Nephron progenitor cell (in vitro differentiated cells): ENCODE data around the gene HS1BP3.

Source experiments
- DNase-seq: peaks from one replicate; pipeline ENCODE4 v3.0.0; 2021
- H3K27ac Mint-ChIP-seq: 2 replicates; pipeline ENCODE4 v1.8.0; 2021; ENCODE audit warnings: mild to moderate bottlenecking, moderate library complexity, mixed read lengths
- H3K27me3 Mint-ChIP-seq: 2 replicates; pipeline ENCODE4 v1.8.0; 2021; ENCODE audit warnings: mild to moderate bottlenecking, low read depth, mixed read lengths; ENCODE audit not compliant: poor library complexity
- H3K36me3 Mint-ChIP-seq: 2 replicates; pipeline ENCODE4 v1.8.0; 2021; ENCODE audit warnings: low read depth, mixed read lengths
- H3K4me1 Mint-ChIP-seq: 2 replicates; pipeline ENCODE4 v1.8.0; 2021; ENCODE audit warnings: mixed read lengths
- H3K4me3 Mint-ChIP-seq: 2 replicates; pipeline ENCODE4 v1.8.0; 2021; ENCODE audit warnings: mild to moderate bottlenecking, moderate library complexity, mixed read lengths
- H3K9me3 Mint-ChIP-seq: 2 replicates; pipeline ENCODE4 v1.8.0; 2021; ENCODE audit warnings: mild to moderate bottlenecking, moderate library complexity, mixed read lengths
- TF ChIP-seq, protein P1 (sequence below): fragments of 200-600 bp; sonication (generic); IDR thresholded peaks from 2 replicates; pipeline ENCODE4 v1.5.0; 2021; ENCODE audit warnings: antibody characterized with exemption

HS1BP3 gene

DNA sequence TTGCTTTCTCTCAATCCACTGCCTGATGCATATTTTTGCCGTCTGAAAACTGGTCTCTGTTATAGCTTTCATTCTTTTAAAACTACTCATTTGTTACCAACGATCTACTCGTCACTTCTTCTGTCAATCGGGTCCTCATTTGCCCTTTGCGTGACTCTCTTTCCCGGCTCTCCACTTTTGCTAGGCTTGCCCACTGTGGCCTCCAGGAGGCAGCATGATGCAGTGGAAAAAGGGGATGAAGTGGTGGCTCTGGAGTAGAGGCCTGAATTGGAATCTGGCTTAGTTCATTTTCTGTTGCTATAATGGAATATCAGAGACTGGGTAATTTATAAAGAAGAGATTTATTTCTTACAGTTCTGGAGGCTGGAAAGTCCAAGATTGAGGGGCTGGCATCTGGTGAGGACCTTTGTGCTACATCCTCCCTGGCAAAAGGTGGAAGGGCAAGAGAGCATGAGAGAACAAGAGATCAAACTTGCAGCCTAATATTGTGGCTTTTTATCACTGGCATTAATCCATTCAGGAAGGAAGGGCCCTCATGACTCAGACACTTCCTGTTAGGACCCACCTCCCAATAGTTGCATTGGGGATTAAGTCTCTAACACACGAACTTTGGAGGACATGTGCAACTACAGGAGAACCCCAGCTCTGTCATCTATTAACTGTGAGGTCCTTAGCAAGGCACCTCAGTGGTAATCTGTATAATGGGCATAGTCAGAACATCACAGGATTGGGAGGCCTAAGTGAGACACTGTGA is 31.4 kb upstream of the HS1BP3 start:
- no peaks in the 10 kb centered on the region for H3K9me3 Mint-ChIP-seq
- H3K27ac Mint-ChIP-seq, result no peak overlapping the region
- peaks cover 54% of the 10 kb centered on the region for H3K36me3 Mint-ChIP-seq
- TF ChIP-seq, protein P1, sequence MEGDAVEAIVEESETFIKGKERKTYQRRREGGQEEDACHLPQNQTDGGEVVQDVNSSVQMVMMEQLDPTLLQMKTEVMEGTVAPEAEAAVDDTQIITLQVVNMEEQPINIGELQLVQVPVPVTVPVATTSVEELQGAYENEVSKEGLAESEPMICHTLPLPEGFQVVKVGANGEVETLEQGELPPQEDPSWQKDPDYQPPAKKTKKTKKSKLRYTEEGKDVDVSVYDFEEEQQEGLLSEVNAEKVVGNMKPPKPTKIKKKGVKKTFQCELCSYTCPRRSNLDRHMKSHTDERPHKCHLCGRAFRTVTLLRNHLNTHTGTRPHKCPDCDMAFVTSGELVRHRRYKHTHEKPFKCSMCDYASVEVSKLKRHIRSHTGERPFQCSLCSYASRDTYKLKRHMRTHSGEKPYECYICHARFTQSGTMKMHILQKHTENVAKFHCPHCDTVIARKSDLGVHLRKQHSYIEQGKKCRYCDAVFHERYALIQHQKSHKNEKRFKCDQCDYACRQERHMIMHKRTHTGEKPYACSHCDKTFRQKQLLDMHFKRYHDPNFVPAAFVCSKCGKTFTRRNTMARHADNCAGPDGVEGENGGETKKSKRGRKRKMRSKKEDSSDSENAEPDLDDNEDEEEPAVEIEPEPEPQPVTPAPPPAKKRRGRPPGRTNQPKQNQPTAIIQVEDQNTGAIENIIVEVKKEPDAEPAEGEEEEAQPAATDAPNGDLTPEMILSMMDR, result peak; percentile 47
- H3K4me3 Mint-ChIP-seq, result no peak overlapping the region
- DNase-seq, result no peak
- H3K27me3 Mint-ChIP-seq, result peaks cover 2% of the 10 kb centered on the region
- H3K4me1 Mint-ChIP-seq, result no peaks in the 10 kb centered on the region

DNA sequence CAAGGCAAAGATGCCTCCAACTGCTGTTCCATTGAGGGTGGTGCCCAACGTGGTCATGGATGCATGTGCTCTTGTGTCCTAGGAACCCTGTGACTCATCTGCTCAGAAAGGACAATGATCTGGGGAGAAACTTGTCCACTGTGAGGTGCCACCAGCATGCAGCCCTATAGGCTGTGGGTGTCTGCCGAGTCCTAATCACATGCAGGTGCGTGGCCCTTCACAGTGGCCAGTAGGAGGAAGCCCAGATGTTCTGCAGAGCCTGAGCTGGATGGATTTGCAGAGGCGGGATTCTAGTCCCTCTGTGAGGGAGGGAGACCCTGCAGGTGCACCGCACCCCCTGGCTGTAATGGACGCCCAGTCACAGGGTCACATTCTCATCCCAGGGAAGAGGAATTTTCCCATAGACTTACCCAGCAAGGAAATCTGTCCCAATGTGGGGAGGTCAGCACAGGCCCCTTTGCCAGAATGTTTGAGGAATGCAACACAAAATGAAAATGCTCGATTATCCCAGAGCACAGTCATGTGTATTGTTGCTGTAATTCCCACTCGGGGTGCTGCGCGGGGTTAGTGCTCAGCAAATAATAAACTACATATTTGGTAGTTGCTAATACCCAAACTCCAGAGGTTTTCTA is 30.0 kb upstream of the HS1BP3 start:
- peaks cover 42% of the 10 kb centered on the region for H3K36me3 Mint-ChIP-seq
- H3K4me3 Mint-ChIP-seq, result no peak overlapping the region
- no peaks in the 10 kb centered on the region for H3K27me3 Mint-ChIP-seq
- H3K4me1 Mint-ChIP-seq, result no peaks in the 10 kb centered on the region
- no peak overlapping the region for H3K27ac Mint-ChIP-seq
- TF ChIP-seq, protein P1, result no peak
- H3K9me3 Mint-ChIP-seq, result no peaks in the 10 kb centered on the region
- DNase-seq, result no peak

DNA sequence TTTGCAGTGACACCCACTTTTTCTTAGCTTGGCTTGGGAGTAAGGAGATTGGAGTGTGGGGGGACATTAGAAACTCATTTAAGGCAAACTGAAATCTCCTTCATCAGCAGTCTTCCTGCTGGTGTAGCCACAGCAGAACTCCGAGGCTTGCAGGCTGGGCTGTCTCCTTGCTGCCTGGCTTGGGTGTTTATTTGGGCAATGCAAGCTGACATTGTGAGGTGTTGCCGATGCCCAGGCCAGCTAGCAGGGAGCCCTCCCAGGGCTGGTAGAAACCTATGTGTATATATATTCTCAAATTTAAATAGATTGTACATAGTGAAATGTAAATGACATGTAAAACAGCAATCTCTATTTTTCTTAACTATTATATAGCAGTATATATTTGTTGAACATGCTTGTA is 27.9 kb upstream of the HS1BP3 start:
- Mint-ChIP-seq H3K27ac (no peak overlapping the region), H3K4me1 (peaks cover 10% of the 10 kb centered on the region), H3K27me3 (peaks cover 19% of the 10 kb centered on the region), H3K9me3 (no peaks in the 10 kb centered on the region), H3K4me3 (no peak overlapping the region), H3K36me3 (peaks cover 25% of the 10 kb centered on the region)
- no peak for DNase-seq
- TF ChIP-seq, protein P1, result no peak

DNA sequence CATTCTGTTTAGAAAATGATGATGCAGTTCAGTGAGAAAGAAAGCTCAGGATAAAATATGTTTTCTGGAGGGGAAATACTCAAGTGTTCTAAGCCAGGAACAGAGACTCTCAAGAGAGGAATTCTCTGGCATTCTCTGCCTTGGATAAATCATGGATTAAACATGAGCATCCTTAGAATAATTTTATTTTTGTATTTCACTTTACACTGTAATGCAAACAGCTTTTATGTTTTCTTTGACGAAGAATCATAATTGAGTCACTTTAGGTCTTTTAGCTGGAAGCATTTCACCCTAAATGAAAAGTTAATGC is 27.1 kb upstream of the HS1BP3 start:
- DNase-seq, result no peak
- Mint-ChIP-seq H3K27ac (no peak overlapping the region), H3K4me1 (peaks cover 10% of the 10 kb centered on the region), H3K9me3 (no peaks in the 10 kb centered on the region), H3K36me3 (peaks cover 18% of the 10 kb centered on the region), H3K4me3 (no peak overlapping the region), H3K27me3 (peaks cover 26% of the 10 kb centered on the region)
- TF ChIP-seq, protein P1, result no peak

DNA sequence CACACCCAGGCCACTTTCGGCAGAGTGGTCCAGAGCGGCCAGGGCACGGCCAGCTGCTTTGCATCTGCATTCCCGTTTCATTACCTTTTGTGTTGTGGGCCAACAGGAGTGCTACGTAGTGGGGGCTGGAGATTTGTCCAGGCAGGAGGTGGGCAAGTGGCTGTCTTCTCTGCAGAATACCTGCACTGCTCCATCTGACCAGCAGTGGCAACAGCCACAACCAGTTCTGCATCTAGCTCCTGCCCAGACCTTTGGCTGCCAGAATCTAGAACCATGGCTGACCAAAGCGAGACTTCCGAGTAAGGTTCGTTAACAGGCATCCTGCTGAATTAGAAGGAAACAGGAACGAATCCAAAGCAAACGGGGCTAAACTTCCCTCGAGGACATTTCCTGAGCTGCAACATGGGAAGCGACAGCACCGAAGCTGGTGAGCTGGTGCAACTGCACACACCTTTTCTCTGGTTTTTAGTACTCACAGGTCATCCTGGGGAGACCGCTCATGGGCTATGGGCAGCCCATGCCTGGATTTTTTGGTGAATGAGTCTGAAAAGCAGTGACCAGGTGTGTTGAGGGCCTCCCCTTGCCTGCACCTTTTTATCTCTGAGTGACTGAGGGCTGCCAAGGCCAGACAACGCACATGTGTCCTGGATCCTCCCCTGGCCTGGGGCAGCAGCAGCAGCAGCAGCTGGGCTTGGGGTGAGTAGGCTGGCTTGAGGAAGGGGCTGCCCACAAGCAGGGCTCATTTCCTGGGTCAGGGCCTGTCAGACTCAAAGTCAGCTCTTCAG is 26.6 kb upstream of the HS1BP3 start:
- no peaks in the 10 kb centered on the region for H3K9me3 Mint-ChIP-seq
- H3K4me1 Mint-ChIP-seq, result peaks cover 11% of the 10 kb centered on the region
- H3K27me3 Mint-ChIP-seq, result peaks cover 32% of the 10 kb centered on the region
- TF ChIP-seq, protein P1, result no peak
- no peak overlapping the region for H3K27ac Mint-ChIP-seq
- DNase-seq, result no peak
- no peak overlapping the region for H3K4me3 Mint-ChIP-seq
- peaks cover 12% of the 10 kb centered on the region for H3K36me3 Mint-ChIP-seq
